GM12892 (cell line): ENCODE results near the gene SIX5.

Experiments
- POLR2A ChIP-seq: IDR thresholded peaks from 2 replicates; pipeline ENCODE4 v1.6.1; 2011; ENCODE audit warnings: low read depth, low read length, control low read depth
- POLR2AphosphoS5 ChIP-seq: IDR thresholded peaks from 2 replicates; pipeline ENCODE4 v1.6.1; 2011; ENCODE audit warnings: low read depth, low read length, control low read depth

DNA sequence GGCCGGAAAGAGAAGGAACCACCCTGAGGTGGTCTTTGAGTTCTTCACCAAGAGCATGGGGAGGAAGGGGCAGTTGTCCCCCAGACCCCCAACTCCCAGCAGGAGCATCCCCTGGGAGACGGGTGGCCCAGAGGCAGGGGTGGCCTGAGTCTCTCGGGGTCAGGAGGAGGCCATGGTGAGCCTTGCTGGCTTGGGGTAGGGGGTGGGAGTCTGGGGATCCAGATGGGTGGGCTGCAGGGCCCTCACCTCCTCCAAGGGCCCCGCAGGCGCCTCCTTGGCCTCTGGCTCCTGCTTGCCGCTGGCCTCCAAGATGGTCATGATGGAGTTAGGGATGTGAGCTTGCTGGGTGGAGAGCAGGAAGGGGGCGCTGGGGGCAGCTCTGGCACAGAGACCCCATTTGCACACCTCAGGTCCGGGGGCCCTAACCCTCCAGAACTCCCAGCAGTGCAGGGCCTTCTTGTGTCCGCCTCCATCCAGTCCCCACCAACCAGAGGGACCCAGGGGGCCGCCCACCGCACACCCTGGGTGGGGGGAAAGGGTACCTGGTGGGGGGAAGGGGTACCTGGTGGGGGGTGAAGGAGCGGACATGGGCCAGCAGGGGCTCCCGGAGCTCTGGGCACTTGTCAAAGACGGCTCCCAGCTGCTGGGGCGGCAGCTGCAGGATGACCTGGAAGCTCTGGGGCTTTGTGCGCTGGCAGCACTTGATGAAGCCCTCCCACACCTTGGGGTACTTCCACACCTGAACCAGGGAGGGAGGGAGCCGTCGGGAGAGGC lies 47.4 kb upstream of the SIX5 start:
- TF ChIP-seq POLR2A: no peak
- no peak for TF ChIP-seq POLR2AphosphoS5
